HUDEP-2 (cell line): ENCODE measurements around the gene C1GALT1.
"Not testable (repeated sequence)": the region's sequence is repeated elsewhere in the genome, so short reads cannot be mapped to it uniquely, and the experiment has no call there.

Experiments
- DNase-seq, 76 experiments: peaks; one replicate each; lab custom pipeline; 2025; ENCODE audit not compliant: unreplicated experiment in 76 of 76; lab: John Stamatoyannopoulos, UW

C1GALT1 gene

GRCh38 chr7:7231865-7232264, 49.5 kb downstream of the C1GALT1 start:
- DNase-seq = no peak

GRCh38 chr7:7235347-7235746, 53.0 kb downstream of the C1GALT1 start:
- no peak for DNase-seq

- DNase-seq = no peak
Observed at GRCh38 chr7:7236041-7236440, 53.7 kb downstream of the C1GALT1 start.

DNA sequence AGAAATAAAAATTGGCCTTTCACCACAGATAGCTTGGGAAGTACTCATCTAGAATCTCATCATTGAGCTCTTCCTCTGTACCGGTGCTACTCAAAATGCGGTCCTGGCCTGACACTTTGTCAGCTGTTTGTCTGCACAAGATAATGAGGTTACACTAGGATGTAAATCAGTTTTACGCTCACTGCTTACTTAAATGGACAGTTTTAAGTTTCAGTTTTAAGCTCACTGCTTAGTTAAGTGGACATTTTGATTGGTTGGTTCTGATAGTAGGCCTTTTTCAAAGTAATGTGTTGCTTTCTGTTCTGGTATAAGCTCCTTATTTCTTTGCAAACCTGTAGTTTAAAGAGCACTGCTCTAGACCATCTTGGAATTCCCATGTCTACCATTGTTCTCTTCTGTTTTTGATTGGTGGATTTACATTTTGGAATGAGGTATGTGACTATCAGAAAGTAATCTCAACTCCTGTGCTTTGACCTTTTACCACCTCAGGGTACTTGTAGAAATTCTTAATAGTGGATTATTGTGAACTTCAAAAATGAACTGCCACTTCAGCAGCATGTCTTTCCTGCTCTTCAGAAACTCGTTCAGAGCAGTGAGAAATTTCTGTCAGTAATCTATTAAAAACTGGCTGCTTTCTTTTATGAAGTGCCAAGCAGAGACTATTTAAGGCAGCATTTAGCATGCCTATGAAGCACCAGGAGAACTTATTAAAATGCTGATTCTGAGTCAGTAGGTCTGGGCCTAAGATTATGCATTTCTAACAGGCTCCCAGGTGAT, 55.0 kb downstream of the C1GALT1 start:
- DNase-seq = no peak

GRCh38 chr7:7237978-7238267, 55.6 kb downstream of the C1GALT1 start:
- DNase-seq = no peak

- no peak for DNase-seq
Observed at GRCh38 chr7:7239346-7239745, 57.0 kb downstream of the C1GALT1 start.

- DNase-seq = no peak
Observed at GRCh38 chr7:7242899-7243298, 60.6 kb downstream of the C1GALT1 start.

DNA sequence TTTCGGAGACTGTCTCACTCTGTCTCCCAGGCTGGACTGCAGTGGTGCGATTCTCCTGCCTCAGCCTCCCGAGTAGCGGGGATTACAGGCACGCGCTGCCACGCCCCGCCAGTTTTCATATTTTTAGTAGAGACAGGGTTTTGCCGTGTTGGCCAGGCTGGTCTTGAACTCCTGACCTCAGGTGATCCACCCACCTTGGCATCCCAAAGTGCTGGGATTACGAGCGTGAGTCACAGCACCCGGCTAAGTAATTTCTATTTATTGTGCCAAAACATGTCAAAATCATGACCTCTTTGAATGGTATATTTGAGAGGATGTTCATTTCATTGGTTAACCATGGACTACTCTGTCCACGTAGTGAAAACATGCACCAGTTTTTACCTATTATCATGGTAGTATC, 62.9 kb downstream of the C1GALT1 start:
- DNase-seq = not testable (repeated sequence)

GRCh38 chr7:7246223-7246622, 63.9 kb downstream of the C1GALT1 start:
- no peak for DNase-seq

DNA sequence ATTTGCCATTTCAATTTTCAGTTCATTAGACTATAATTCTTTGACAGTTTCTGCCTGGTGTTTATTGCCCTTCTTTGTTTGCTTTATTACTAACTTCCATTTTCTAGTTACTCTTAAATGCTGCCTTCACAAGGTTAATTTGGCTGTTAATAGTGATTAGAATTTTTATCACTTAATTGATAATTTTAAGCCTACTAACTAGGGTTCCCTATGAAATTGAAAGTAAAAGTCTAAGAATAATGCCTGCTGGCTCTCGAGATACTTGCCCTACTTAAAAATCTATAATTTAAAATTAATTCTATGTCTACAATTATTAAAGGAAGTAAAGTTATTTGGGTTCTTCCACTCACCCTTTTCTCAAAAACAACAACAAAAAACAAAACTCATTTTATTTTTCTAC, 65.3 kb downstream of the C1GALT1 start:
- DNase-seq = no peak

GRCh38 chr7:7249814-7250213, 67.5 kb downstream of the C1GALT1 start:
- DNase-seq = no peak

GRCh38 chr7:7251742-7252141, 69.4 kb downstream of the C1GALT1 start:
- no peak for DNase-seq

GRCh38 chr7:7254319-7254718, 72.0 kb downstream of the C1GALT1 start:
- DNase-seq = no peak

DNA sequence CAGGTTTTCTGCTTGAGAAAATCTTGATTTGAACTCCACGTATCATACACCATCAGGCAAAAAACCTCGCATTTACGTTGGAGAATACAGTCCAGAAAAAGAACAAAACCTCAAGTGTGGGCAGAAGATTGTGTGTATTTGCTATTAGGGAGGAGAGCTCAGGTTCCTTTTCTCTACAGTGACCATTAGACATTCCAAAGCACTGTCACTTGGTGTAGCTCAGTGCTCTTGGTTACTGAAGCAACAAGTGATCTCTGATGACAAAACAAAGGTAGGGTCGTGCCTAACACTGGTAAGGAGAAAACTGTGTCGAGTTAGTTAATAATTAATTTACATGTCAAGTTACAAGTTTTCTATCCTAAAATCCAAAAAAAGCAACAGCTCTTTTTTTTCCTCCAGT, 72.6 kb downstream of the C1GALT1 start:
- DNase-seq = no peak

DNA sequence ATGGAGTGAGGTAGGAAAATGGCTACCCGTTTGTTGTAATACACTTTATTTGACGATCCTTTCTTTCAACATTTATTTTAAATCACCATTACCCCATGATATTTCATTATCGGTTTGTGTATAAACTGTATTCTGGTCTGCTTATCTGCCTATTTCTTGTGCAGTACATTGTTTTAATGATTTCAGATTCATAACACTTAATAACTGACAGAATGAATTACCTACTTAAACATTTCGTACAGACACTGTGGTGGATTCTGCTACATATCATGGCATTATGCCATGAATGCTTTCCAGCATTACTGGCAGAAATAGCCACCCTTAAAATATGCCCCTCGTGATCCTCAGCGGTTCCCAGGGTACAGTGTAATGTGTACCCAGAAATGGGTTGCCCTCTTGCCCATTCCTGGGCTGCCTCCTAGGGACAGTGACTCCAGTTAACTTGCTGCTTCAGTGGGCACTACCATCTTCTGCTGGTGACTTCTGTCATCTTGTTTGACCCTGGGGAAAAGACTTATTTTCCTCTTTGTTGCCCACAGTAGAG, 74.5 kb downstream of the C1GALT1 start:
- no peak for DNase-seq

DNA sequence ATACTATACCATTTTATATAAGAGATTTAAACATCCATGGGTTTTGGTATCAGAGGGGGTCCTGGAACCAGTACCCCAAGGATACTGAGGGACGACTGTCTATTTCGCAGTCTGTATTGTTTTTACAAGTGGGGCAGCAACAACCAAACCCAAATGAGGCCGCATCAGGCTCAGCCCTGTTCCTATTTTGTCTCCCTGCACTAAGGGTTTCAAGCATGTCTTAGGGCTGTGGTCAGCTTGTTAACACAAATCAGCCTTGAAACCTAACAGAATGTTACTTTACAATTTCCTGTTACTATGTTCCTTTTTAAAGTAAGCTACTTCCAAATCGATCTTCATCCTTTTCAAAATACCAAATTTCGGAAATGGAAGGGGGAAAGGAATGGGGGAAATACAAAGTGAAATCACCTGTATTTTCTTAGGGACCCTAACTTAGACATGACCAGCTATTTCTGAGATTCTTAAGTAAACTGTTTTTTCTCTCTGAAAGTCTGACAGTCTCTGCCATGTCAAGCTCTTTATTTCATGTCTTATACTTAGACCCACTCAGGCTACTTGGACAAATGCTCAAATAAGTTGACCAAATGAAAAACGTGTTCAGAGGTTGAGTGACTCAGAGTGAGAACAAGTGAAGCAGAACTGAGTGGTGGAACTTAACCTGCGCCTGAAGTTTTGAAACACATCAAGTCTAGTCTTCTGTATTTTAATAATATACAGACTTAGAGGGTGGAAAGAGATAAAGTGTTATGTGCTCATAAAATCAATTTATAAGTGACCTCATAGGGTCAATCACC, 75.8 kb downstream of the C1GALT1 start:
- DNase-seq = no peak

GRCh38 chr7:7261863-7262262, 79.5 kb downstream of the C1GALT1 start:
- DNase-seq = no peak

GRCh38 chr7:7263297-7264230, 81.2 kb downstream of the C1GALT1 start:
- DNase-seq = no peak

DNA sequence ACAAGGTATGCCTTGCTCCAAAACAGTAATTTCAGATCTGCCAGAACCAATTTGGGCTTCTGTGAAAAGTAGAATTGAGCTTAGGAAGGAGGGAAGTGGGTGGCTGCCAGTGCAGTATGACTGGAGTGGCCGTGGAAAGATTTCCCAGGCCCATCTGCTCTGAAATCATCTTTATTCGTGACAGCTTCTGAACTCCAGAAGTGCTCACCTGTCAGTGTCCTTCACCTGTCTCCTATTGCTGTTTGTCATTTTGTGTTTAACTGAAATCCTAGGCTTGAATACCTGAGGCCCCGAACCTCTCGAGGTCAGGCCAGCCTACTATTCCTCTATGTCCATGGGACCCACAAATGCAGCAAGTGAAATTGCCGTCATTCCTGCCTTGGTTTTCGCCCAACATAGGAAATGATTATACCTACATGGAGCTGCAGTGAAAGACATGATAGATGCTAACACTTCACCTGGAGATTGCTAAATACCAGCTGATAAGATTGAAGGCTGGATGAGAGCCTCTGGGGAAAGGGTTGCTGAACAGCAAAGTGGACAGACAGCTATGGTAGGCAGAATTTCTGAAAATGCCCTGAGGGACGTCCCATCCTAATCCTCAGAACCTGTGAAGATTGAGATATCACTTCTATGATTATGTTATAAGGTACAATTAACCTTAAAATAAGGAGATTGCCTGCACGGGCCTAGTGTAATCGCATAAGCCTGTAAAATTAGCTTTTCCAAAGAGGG, 82.1 kb downstream of the C1GALT1 start:
- no peak for DNase-seq
